ENCODE data around the gene RNF222.
"Not testable (repeated sequence)": the region's sequence is repeated elsewhere in the genome, so short reads cannot be mapped to it uniquely, and the experiment has no call there.

Gene RNF222

DNA sequence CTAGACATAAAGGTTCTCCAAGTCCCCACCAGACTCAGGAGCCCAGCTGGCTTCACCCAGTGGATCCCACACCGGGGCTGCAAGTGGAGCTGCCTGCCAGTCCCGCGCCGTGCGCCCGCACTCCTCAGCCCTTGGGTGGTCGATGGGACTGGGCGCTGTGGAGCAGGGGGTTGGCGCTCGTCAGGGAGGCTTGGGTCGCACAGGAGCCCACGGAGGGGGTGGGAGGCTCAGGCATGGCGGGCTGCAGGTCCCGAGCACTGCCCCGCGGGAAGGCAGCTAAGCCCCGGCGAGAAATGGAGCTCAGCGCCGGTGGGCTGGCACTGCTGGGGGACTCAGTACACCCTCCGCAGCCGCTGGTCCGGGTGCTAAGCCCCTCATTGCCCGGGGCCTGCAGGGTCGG lies 50.6 kb downstream of the RNF222 start:
- not testable (repeated sequence) for FAIRE-seq

DNA sequence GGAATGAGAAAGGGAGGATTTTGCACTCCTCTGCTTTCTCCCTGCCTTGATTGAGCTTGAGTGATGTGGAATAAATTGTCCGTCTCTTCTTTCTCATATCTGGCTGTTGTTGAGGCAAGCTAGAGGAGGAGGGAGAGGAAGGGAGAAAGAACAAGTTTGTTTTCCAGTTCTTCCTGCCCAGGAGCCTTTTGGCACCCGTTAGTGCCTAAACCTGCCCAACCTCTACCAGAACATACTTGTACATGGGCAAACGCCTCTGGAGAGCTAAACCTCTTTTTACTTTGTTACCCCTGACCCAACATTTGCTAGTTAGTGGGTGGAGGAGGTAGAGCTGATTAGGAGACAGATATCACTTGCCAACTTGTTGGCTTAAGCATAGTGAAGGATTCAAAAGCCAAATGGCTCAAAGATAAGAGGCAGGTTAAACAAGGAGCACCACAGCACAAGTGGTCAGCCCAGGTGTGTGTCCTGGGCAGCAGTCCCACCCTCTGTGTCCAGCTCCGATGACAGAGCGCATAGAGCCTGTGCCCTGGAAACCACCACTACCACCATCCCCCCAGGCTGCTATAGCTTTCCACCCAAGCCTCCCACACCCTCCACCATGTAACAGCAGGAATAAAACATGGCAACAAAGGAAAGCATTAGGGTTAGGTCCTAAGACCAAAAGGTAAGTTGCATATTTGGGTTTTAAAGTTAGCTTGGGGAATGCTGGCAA lies 51.5 kb downstream of the RNF222 start:
- FAIRE-seq (no peak), DNase-seq (ENCODE audit: low spot score) (no peak)

More for the DNA sequence above, 50.6 kb downstream of the RNF222 start:
- DNase-seq (ENCODE audit: low spot score), result not testable (repeated sequence)

GRCh38 chr17:8345052-8345690 lies 52.5 kb downstream of the RNF222 start:
- DNase-seq (ENCODE audit: low spot score) (no peak), FAIRE-seq (no peak)

GRCh38 chr17:8341456-8341855 lies 56.2 kb downstream of the RNF222 start:
- DNase-seq (ENCODE audit: low spot score) (no peak), FAIRE-seq (no peak)

Measured in urothelium cell line (cell line).